Skin of body (tissue), 2 donors: ENCODE data around the gene MYO5A. TPM values are rescaled to one million over a fixed set of nuclear protein-coding genes. Genes with fewer than 3 reads are reported as not detected.
"Not testable (repeated sequence)": the region's sequence is repeated elsewhere in the genome, so short reads cannot be mapped to it uniquely, and the experiment has no call there.

Experiments
- DNase-seq: peaks from one replicate; lab custom pipeline; 2025; lab: John Stamatoyannopoulos, UW
- total RNA-seq: library from RNA; depleted of rRNA; stranded (reverse); fragments of >200 nt; gene quantifications from one replicate; pipeline ENCODE4 v1.2.3, GENCODE V29; 2014

Gene MYO5A
- total RNA-seq, 1 donor from 2014 or later, result 21.2 TPM

DNA sequence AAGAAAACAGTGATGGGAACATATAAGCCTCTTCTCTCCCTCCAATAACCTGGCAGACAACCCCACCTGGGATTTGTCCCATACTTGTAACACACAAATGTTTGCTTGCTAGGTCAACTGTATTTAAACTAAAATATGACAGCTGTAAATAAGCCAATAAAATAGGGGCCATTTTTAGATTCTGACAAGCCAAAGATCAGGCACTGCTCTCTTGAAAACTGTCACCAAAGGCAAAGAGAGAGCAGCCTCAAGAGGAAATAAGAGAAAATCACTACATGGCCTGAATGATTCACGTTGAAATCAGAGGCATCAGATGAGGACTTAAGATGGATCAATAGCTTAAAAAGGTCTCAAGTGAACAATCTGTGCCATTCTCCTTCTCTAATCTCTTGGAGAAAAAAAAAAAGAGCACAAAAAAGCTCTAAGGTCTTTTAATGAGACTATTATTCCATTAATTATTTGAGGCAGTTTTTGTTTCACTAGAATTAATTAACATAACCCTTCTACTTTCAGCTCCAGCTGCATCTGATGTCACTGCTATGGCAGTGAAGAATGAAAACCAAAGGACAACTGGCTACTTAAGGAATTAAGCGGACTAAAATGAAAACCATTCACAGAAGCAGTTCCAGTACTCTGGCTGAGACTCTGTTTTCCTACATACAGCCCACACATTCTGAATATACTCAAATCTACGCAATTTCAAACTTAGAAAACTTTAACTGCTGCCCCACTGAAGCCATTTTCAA lies 19.0 kb downstream of the MYO5A start:
- no peak for DNase-seq

DNA sequence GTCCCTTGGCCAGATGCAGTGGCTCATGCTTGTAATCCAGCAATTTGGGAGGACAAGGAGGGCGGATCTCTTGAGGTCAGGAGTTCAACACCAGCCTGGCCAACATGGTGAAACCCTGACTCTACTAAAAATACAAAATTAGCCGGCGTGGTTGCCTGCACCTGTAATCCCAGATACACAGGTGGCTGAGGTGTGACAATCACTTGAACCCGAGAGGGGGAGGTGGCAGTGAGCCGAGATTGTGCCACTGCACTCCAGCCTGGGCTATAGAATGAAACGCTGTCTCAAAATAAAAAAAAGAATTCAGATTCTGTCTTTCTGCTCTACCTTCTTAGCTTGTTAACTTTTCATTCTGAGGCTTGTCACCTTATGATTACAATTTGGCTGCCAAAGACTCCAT lies 22.1 kb downstream of the MYO5A start:
- no peak for DNase-seq

DNA sequence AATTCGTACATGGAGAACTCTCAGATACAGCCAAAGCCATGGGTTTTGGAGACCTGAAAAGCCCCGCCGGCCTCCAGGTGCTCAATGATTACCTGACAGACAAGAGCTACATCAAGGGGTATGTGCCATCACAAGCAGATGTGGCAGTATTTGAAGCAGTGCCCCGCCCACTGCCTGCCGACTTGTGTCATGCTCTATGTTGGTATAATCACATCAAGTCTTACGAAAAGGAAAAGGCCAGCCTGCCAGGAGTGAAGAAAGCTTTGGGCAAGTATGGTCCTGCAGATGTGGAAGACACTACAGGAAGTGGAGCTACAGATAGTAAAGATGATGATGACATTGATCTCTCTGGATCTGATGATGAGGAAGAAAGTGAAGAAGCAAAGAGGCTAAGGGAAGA lies 23.5 kb downstream of the MYO5A start:
- no peak for DNase-seq

DNA sequence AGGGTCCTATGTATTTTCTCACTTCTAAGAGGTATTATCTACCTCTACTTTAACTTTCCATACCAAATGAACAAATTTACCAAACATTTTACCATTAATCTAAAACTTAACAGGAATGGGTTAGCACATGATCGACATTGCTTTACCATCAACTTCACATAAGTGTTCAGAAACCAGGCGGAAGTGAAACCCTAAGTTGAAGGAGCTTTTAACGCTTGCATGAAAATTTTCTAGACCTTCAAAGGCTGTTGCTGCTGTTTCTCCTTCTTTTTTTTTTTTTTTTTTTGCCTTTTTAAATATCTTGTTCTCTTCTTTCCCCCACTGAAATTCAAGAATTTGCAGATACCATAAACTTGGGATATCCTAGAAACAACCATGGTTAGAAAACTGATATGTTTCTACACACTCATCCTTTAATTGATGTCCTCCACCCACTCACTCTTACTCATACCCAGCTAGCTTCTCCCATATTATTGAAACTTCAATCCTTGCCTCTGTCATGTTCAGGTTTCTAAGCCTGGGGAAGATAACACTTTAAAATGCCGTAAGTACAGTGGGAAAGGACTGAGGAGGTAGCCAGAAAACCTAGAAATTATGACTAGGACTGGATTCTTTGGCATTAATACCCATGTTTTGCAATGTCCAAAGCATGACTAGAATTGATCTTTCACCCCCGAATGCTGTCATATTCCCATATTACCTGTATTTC lies 24.7 kb downstream of the MYO5A start:
- no peak for DNase-seq

DNA sequence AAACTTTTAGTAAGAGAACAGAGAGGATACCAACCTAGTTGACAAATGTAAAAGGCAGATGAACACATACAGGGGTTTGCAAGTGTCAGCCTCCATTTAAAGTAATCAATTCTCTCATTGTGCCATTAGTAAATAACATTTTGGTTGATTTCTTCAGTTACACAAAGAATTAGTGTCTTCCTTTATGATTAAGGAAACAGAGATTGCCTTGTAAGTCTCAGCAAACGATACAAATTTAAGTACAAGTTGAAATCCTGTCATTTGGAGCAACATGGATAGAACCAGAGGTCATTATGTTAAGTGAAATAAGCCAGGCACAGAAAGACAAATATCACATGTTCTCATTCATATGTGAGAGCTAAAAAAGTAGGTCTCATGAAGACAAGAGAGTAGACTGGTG lies 26.1 kb downstream of the MYO5A start:
- DNase-seq, result no peak

DNA sequence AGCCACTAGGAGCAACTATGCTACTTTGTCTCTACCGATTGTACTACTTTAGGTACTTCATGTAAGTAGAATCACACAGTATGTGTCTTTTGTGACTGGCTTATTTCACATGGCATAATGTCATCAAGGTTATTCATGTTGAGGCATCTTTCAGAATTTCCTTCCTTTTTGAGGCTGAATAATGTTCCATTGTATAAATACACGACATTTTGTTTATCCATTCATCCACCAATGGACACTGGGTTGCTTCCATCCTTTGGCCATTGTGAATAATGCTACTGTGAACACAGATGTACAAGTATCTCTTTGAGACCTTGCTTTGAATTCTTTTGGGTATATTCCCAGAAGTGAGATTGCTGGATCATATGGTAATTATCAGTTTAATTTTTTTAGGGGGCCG lies 29.2 kb downstream of the MYO5A start:
- no peak for DNase-seq

DNA sequence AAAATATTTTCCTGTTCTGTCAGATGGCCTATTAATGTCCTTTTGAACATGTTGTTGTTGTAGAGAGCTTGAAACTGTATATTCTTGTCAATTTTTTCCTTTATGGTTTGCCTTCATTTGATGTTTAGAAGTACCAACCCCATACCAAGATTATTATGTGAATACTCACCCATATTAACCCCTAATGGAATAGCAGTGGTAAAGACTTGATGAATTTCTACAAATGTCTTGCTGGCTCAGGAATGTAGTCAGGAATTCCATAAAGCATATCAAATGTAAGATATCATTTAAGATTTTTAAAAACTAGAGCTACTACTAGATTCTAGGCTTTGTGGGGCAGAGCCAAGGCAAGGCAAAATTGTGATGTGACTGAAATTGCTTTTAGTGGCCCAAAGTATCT lies 30.0 kb downstream of the MYO5A start:
- DNase-seq, result no peak

DNA sequence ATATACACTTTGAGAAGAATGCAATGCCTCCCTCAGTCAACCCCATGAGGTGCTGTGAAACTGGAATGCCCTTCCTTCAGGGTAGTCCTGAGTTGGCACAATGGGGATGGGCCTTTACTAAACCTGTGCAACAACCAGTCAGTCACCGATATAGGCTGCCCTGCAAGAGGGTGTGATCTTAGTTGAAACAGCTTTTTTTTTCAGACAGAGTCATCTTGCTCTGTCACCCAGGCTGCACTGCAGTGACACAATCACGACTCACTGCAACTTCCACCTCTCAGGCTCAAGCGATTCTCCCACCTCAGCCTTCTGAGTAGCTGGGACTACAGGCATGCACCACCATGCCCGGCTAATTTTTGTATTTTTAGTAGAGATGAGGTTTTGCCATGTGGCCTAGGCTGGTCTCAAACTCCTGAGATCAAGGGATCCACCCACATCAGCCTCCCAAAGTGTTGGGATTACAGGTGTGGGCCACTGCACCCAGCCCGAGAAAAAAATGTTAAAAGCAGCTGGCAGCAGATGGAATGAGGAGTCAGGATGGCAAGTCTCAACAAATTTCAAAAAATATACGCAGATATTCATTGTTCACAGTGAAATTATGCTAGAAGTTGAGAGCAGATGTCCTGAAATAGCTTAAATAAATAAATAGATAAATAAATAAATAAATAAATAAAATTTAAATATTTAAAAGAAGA lies 31.8 kb downstream of the MYO5A start:
- no peak for DNase-seq

DNA sequence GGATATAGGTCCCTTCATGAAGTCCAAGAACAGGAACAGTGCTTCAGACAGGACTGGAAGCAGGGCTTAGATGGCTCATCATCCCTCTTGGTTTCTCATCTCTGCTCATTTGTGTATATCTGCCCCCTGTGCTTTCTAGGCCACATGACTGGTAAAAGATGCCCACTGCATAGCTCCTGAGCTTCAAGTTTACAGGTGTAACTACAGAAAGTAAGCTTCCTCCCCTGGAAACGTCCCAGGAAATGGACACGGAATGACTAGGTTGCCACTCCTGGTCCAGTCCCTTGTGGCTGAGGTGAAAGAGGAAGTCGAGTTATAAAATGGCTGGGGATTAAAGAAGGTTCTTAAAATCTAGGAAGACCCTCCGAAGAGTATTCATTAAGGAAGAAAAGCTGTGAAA lies 32.5 kb downstream of the MYO5A start:
- DNase-seq, result no peak

DNA sequence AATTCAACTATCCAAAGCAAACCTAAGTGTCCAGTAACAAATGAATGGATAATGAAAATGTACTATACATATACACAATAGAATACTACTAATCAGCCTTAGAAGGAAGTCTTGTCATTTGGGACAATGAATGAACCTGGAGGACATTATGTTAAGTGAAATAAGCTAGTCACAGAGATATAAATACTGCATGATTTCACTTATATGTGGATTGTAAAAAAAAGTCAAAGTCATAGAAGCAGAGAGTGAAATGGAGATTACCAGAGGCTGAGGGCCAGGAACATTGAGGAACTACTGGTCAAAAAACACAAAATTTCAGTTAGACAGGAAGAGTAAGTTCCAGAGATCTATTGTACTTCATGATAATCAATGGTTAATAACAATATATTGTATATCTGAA lies 33.6 kb downstream of the MYO5A start:
- DNase-seq, result no peak

DNA sequence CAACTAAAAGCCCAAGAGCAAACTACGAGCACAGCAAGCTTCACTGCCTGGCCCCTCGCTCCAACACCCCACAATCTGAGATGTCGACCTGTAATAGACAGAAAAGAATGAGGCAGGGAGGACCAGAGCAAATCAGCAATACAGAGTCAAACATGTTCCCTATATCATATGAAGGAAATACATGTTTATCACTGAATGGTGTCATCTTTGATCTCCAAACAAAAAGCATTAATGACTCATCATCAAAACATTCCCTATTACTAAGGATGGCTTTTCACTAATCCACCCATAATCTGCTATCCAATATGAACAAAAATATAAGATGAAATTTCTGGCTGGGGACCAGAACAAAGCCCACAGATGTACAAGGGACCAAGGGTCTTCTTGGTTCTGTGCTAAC lies 34.7 kb downstream of the MYO5A start:
- DNase-seq, result no peak

DNA sequence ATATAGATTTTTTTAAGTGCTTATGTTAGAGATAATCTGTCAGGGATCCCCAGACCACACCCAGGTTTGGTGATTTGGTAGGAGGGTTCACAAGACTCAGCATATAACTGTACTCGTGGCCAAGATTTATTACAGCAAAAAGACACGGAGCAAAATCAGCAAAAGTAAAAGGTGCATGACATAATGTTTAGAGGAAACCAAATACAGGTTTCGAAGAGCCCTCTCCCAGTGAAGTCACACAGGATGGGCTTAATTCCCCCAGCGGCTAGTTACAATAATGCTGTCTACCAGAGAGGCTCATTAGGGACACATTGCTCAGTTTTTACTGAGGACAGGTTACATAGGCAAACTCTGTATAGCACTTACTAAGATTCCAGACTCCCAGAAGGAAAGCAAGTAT lies 36.5 kb downstream of the MYO5A start:
- no peak for DNase-seq

DNA sequence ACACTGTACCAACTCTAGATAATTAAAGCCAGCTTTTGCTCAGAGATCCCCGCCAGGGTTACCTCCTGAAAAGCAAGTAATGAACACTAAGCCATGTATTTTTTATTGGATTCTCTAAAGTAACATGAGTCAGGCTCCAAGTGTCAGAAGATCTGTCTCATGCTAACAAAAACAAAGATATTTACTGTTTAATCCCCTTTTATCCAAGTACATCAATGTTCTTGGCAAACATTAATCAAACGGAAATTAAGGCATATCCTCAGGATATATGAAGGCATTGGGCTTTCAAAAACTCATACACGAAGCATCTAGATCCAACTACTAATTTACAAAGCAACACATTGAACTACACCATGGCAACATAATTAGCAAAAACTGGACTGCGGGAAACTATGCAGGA lies 37.2 kb downstream of the MYO5A start:
- DNase-seq, result no peak

DNA sequence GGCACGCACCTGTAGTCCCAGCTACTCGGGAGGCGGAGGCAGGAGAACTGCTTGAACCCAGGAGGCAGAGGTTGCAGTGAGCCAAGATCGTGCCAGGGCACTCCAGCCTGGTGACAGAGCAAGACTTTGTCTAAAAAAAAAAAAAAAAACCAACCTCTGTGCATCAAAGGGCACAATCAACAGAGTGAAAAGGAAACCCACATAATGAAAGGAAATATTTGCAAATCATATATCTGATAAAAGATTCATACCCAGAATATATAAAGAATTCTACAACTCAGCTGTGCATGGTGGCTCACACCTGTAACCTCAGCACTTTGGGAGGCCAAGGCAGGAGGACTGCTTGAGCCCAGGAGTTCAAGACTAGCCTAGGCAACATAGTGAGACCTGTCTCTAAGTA lies 39.2 kb downstream of the MYO5A start:
- DNase-seq, result not testable (repeated sequence)

DNA sequence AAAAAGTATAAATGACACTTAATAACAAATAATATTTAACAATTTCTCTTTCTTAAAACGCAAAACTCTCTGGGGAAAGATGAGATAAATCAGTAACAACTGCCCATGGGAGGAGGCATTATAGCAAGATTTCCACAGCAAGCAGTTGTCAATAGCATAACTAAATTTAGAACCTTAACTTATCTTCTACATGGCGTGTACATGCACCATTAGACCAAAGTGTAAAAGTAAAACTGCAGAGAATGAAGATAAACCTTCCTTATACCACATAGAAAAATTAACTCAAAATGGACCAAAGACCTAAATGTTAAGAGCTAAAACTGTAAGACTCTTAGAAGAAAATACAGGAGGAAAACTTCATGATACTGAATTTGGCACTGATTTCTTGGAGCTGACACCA lies 39.9 kb downstream of the MYO5A start:
- no peak for DNase-seq

DNA sequence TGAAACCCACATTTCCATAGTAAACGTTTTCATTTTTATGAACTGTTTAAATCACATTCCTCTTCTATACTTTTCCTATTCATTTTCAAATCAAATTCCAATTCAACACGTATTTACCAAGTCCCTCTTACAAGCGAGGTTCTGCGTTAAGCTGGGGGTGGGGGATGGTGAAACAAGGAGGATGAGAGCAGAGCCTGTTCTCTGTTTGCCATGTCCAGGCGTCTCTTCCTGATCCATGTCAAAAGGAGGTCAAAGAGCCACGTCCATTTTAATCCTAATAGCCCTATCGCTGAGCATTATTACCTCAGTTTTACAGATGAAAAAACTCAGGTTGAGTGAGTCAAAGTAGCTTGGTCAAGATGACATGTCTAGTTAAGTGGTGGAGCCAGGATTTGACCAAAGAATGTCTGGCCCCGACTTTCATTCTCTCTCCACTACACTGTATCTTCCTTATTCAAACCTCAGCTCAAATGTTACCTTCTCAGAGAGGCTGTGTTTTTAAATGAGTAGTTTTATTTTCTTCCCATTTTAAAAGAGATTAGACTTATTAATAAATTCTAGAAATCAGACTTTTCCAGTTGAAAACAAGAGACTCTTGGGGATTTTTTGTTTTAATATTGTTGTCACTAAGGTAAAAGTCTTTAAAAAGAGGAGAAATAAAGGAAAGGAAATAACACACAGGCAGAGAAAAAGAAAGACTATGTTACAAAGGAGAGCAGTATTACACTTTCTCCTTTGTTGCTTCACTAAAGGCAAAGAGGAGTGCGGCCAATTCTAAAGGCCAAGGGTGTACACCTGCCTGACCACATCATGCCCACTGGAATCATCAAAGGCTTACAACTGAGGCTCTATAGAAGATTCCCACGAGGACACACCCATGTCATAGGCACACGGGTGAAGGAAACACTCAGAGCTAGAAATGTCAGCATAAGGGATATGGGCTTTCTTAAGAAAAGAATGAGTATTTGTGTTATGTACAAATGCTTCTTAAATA lies 42.4 kb downstream of the MYO5A start:
- no peak for DNase-seq

DNA sequence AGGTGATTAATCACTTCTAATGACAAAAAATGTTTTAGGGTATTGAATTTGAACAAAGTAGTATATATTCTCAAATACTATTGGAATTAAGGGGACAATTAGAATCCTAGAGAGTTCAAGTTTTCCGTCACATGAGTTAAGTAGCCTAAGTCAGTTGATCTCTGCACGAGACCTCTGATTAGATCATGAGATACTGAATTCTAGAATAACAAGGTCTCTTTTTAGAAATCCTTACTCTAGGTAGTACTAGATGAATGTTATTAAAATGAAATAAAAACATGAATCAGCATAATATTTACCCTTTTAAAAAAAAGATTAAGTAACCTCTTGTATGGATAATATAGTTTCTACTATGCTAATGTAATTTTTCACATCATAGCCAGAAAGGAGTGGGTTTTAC lies 43.4 kb downstream of the MYO5A start:
- no peak for DNase-seq

DNA sequence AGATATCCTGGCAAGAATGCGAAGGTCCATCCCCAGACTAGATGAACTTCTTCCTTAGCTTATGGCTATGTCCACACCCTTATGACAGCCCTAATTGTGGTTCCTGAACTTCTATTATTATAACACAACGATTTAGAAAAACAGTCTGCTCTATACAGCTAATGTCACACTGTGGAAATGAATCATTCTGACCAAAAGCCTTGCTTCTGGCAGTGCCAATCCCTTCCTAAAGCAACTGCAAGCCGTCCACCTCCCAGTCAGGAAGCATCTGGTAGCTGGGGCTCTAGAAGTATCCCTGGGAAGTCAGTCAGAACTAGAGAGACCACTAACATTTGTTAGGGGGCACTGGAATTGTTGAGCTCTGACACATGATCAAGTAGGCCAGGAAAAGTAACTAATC lies 45.0 kb downstream of the MYO5A start:
- no peak for DNase-seq

DNA sequence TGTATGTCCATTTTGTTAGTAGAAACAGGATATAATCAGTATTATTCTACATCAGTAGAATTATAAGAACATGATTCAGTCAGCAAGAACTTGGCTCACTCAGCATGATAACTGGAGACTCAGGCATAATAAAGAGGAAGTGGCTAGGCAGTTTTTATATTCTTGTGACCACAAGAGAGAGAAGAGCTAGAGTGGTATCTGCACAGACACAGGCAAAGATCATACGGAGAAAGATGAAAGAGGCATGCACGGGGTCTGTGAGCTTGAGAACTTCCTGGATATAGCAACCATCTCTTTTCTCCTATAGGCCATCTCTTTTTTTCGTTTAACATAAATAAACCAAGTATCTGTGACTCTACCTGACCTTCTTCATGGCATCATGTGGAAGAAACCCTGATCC lies 46.8 kb downstream of the MYO5A start:
- DNase-seq, result peak; percentile 14

DNA sequence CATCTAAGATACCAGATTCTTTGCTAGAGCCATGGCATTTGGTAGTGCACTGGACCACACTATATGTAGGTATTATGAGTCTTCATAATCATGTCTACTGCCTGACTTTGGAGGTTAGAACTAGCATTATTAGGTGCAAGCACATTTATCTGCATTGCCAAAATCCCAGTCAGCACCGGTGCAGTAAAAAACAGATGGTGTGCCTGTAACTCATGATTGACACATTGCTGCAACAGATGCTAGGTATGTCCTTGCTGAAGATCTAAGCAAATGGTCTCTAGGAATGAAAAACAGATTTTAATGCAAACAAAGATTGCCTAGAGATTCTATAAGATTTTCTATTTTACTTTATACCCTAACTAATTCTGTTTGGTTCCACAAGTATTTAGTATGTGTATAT lies 47.7 kb downstream of the MYO5A start:
- DNase-seq, result no peak

DNA sequence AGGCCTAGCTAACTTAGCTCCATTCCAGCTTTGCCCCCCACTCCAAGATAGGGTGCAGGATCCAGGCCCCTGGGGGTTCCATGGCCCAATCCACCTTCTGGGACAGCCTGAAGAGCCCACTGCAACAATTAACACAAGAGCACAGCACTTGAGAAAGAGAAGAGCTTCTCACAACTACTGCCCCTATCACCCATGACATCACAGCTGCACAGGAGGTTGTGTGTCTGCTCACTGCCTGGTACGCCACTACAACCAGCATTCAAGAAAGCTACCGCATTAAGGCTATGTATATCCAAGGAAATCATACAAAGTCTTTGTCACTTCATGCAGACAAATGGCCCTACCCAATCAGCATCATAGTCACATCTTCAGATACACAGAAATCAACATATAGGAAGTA lies 62.0 kb downstream of the MYO5A start:
- DNase-seq, result no peak
